ENCODE measurements around the gene ARPC2.

The ARPC2 gene

GRCh38 chr2:218284106-218284811 lies 67.3 kb downstream of the ARPC2 start:
- no peak overlapping the region for H3K4me3 ChIP-seq (ENCODE audit: low read length)
- no peak for TF ChIP-seq CTCF (conservative IDR thresholded peaks at IDR 0.05; ENCODE audit: low read depth, low read length)
- DNase-seq (ENCODE audit: low read depth), result no peak

GRCh38 chr2:218285604-218286003 lies 68.6 kb downstream of the ARPC2 start:
- TF ChIP-seq CTCF (conservative IDR thresholded peaks at IDR 0.05; ENCODE audit: low read depth, low read length), result no peak
- no peak for DNase-seq (ENCODE audit: low read depth)
- no peak overlapping the region for H3K4me3 ChIP-seq (ENCODE audit: low read length)

GRCh38 chr2:218286570-218287459 lies 69.8 kb downstream of the ARPC2 start:
- peak overlapping the region; percentile 33 for H3K4me3 ChIP-seq (ENCODE audit: low read length)
- no peak for TF ChIP-seq CTCF (conservative IDR thresholded peaks at IDR 0.05; ENCODE audit: low read depth, low read length)
- DNase-seq (ENCODE audit: low read depth), result peak; percentile 86

GRCh38 chr2:218289639-218290315 lies 72.8 kb downstream of the ARPC2 start:
- H3K4me3 ChIP-seq (ENCODE audit: low read length), result no peak overlapping the region
- TF ChIP-seq CTCF (conservative IDR thresholded peaks at IDR 0.05; ENCODE audit: low read depth, low read length), result no peak
- DNase-seq (ENCODE audit: low read depth), result no peak

- DNase-seq (ENCODE audit: low read depth), result no peak
- no peak for TF ChIP-seq CTCF (conservative IDR thresholded peaks at IDR 0.05; ENCODE audit: low read depth, low read length)
- no peak overlapping the region for H3K4me3 ChIP-seq (ENCODE audit: low read length)
Measured at GRCh38 chr2:218290316-218291261, 73.6 kb downstream of the ARPC2 start.

- peak overlapping the region; percentile 72 for H3K4me3 ChIP-seq (ENCODE audit: low read length)
- no peak for DNase-seq (ENCODE audit: low read depth)
- no peak for TF ChIP-seq CTCF (conservative IDR thresholded peaks at IDR 0.05; ENCODE audit: low read depth, low read length)
Measured at GRCh38 chr2:218291318-218292047, 74.5 kb downstream of the ARPC2 start.

All from retinal pigment epithelial cell (primary cell).